ENCODE data around the gene SP140L.
"Not testable (repeated sequence)": the region's sequence is repeated elsewhere in the genome, so short reads cannot be mapped to it uniquely, and the experiment has no call there.

GRCh38 chr2:230343041-230343624 lies 16.1 kb downstream of the SP140L start:
- not testable (repeated sequence) for TF ChIP-seq EZH2 (IDR thresholded peaks at IDR 0.05; ENCODE audit: borderline replicate concordance, insufficient read depth, low read depth, low read length, poor library complexity, severe bottlenecking); CTCF (IDR thresholded peaks at IDR 0.05)

Data from B cell (primary cell).